Stimulated activated CD4-positive, alpha-beta T cell treated with anti-CD3 and anti-CD28 coated beads, Interleukin-1b, Interleukin-23, amount 100 ng/mL, for 4 hours (primary cell): ENCODE results near the gene FSTL5.

Source experiments
- DNase-seq, 2 donors: peaks; one replicate each; pipeline ENCODE4 v3.0.0-alpha.2; 2020; ENCODE audit warnings: low read depth in 2 of 2

The FSTL5 gene

DNA sequence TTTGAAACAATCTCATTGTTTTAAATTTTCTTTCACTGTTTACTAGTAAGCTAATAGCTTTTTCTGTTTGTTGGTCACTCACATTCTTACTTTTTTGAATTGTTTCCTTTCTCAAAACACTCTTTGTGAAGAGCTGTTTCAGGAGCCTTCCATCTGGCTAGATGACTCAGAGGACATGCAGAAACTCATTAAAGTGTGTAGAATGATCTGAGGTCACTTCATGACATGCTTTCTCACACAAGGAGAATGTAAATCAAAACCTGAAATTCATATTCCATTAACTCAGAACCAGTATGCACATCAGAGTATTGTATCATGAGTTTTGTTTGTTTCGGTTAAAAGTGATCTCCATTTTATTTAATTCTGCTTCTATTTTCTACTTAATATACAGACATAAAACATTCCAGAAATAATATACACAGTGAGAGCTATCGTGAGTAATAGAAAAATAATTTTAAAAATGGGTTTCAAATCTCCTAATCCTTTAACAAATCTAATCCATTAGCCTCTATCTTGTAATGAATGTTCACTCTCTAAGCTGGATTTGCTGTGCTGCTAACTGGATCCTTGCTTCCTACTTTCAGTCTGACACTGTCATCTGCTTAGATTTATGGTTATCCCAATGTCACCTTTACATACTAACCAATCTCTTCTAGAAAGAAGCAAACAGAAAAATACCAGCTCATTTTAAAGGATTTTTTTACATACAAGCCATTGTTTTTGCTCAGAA, 449.6 kb downstream of the FSTL5 start:
- no peak for DNase-seq

DNA sequence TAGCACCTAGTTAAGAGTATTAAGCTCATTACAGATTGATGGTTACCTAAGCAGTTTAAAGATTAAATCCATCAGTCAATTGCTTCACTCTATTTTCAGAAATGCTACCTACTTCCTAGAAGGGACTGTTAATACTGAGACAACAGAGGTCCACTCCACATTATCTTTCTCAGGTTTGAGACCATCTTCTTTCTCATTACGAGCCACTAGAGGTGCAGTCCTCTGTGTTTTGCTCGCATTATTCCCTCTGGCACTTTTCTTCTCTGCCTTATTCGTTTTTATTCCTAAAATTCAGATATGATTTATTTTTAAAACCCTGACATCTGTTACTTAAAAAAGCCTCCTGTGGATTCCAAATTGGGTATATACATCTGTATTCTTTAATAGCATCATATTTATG, 459.1 kb downstream of the FSTL5 start:
- no peak for DNase-seq

DNA sequence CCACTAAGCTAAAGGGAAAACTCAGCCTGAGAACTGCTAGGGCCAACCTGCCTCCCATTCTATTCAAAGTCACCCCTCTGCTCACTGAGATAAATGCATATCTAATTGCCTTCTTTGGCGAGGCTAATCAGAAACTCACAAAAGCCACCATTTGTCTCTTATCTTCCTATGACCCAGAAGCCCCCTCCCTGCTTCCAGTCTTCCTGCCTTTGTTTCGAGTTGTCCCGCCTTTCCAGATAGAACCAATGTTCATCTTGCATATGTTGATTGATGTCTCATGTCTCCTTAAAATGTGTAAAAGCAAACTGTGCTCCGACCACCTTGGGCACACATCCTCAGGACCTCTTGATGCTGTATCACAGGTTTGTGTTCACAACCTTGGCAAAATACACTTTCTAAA, 459.8 kb downstream of the FSTL5 start:
- no peak for DNase-seq

DNA sequence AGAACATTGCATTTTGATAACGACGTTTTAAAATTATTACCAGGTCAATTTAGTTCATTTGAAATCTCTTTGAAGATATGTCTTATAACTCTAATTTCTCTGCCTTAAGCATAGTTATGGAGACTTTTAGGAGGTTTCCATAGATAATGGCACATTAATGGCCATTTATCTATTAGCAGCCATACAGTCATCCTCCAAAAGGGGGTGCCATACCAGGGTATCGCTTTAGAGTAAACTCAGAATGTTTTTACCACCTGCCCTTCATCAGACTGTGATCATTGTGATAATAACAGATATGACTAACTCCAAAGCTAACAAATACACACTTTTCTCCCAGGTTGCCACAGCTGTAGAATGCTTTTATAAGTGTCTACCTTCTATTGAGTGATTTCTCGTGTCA, 461.5 kb downstream of the FSTL5 start:
- no peak for DNase-seq

DNA sequence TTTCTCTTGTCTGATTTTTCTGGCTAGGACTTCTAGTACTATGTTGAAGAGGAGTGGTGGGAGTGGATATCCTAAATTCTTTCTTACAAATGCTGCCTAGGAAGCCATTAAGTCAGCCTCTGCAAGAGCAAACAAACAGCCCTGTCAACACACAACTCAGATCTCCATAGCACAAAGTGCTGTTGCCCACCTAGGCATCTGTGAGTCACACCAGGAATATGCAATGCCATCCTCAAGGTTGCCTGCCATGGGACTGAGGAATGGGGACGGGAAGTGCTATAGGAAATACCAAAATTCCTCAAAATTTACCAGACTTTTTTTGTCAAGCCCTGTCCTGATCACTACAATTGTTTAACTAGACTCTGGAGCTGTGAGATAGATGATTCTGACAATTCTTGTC, 466.9 kb downstream of the FSTL5 start:
- DNase-seq, result no peak

DNA sequence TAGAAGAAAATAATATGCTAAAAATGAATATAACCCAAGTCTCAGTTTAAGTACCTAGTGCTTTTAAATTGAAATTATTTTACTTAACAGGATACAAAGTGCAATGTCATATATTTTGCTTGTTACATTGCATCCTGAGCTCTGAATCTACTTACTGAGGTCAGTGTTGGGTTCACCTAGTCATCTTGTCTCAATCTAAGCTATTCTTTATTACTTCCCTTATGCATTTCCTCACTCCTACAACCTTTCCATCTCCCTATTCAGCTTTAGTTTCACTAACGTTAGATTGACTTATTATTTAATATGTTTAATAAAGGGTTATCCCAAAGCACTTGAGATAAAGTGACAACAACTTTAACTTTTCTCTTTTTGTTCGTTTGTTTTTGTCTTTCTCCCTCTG, 483.7 kb downstream of the FSTL5 start:
- DNase-seq, result no peak

DNA sequence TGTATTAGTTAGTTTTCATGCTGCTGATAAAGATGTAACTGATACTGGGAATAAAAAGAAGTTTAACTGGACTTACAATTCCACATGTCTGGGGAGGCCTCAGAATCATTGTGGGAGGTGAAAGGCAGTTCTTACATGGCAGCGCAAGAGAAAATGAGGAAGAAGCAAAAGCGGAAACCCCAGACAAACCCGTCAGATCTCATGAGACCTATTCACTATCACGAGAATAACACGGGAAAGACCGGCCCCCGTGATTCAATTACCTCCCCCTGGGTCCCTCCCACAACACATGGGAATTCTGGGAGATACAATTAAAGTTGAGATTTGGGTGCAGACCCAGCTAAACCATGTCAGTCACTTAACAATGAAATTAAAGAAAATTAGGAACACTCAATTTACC, 499.1 kb downstream of the FSTL5 start:
- no peak for DNase-seq

DNA sequence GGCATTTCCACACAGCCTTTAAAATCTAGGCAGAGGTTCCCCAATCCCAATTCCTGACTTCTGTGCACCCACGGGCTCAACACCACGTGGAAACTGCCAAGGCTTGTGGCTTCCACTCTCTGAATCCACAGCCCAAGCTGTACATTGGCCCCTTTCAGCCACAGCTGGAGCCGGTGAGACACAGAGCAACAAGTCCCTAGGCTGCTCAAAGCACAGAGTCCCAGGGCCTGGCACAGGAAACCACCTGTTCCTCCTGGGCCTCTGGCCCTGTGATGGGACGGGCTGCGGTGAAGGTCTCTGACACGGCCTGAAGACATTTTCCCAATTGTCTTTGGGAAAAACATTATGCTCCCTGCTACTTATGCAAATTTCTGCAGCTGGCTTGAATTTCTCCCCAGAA, 500.0 kb downstream of the FSTL5 start:
- DNase-seq, result no peak

DNA sequence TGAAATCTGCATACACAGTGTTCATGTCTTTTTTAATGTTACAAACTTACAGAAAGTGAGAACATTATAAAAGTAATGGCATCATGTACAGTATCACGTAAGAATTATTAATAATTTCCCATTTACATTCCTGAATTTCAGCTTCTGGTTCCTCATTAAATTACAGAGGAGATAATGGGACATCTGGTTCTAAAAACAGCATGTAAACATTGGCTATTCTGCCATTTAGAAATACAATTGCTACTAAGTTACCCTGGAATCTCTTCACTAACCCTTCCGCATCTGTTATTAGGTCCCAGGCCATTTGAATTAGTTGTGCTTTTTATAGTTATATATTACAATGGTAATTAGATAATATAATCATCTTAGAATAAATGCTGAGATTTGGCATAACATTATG, 505.1 kb downstream of the FSTL5 start:
- DNase-seq, result no peak

DNA sequence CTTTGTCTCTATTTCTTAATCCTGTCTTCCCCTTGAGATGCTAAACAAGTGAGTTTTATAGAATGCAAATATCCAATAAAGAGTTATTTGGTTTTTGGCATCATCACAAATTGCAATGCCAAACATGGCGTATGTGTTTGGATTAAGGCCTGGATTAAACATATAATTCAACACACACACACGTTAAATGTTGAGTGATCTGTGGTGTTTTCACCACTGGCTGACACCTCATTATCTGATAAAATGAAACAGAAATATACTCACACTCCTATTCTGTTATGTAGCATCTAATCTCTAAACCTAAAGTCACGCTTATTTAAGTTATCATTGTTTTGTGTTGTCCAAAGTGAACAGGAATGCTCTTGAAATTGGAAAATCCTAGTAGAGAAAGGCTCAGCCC, 506.2 kb downstream of the FSTL5 start:
- no peak for DNase-seq

DNA sequence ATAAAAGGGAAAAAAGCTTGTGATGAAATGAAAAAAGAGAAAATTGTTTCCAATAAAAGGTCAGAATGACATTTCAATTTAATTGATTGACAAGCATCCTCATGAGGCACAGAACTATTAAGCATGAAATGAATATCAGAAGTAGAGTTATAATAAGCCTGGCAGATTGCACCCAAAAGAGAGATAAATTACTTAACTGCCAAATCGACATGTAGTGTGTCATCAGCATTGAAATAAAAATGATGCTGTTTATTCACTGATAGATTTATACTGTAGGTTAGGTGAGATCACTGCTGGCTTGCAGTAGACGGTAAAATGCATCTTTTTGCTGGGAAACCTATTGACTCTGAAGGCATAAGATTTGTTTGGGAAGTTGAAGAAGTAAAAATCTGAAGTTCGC, 507.2 kb downstream of the FSTL5 start:
- no peak for DNase-seq

DNA sequence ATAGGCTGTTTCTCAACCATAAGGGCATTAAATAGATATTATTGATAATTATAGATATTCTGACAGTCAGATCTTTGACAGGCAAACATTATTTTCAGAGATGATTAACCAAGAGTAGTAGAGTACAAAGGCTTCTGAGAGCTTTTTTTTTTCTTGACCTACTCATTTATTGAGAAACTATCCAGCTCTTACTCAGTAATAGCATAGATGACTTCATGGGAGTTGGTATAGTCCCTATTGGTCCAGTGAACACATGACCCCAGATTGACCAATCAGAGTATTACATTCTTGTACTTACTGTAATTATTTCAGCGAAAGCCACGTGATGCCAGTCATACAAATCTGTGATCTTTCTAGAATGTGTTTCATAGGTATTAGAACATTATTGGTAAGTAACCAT, 508.7 kb downstream of the FSTL5 start:
- DNase-seq, result no peak

DNA sequence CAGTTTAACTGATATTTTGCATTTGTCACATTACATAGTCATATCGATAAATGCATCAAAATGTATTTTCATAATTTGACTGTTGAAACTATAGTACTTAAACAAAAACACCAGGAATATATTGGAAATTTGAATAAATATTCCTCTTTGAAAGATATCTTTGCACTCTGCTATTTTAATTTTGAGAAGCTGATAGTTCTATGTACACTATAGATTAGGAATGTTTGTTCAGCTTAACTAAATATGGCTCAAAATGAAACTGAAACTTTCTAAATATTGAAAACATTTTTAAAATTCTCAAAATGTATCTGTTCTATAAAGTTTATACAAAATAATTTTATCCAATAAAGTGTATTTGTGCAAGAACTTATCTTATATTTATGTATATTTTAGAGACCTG, 510.1 kb downstream of the FSTL5 start:
- DNase-seq, result no peak

DNA sequence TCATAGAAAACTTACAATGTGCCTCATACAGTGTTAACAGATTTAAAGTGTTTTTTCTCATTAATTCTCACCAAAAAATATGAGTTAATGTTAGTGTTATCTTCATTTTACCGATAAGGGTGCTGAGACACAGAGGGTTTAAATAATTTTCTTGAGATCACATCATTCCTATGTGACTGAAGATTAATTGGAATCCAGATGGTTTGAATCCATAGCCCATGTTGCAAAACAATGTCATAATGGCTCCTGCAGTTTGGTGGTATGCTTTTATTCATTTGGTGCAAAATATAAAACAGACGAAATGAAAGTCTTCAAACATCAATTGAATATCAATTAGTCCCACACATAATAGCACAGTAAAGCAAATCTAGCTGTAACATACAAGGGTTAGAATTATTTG, 512.2 kb downstream of the FSTL5 start:
- DNase-seq, result no peak

DNA sequence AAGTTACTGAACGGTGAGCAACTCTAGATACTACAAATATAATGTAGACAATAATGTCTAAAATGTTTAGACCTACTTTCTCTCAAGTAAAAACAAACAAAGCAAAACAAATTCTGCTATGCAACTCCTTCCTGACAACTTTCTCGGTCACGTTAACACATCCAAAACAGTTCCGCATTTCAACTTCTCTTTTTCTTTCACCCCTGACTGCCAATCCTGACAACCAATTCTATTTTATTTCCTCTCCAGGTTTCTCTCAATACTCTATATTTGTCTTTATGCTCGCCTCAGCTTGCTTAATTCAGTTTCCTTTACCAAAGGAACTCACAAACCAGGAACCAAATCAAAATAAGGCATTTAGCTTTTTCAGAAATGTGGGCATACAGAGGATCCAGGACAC, 513.0 kb downstream of the FSTL5 start:
- DNase-seq, result no peak

DNA sequence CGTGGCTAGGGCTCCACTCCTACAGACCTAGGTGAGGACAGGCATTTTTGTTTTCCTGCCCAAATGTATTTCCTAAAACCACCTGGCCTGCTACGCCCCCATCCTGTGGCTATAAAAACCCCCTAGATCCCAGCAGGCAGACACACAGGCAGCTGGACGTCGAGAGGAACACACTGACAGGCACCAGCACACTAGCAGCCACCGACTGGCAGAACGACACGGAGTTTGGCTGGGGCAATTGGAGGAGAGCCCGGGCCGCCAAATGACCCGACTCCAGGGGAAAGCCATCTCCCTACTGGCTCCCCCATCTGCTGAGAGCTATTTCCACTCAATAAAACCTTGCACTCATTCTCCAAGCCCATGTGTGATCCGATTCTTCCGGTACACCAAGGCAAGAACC, 516.0 kb downstream of the FSTL5 start:
- no peak for DNase-seq

DNA sequence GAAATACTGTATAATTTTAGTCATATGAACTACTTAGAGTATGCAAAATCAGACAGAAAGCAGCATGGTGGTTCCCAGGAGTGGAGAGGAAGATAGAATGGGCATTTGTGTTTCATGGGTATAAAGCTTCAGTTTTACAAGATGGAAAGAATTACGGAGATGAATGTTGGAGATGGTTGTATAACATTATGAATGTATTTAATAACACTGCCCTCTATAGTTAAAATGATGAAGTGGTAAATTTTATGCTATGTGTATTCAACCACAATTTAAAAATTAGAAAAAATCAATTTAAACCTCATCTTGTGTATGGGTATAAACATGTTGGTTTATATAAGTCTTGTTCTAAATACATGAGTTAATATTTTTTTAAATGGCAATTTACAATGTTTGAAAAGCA, 521.1 kb downstream of the FSTL5 start:
- no peak for DNase-seq

DNA sequence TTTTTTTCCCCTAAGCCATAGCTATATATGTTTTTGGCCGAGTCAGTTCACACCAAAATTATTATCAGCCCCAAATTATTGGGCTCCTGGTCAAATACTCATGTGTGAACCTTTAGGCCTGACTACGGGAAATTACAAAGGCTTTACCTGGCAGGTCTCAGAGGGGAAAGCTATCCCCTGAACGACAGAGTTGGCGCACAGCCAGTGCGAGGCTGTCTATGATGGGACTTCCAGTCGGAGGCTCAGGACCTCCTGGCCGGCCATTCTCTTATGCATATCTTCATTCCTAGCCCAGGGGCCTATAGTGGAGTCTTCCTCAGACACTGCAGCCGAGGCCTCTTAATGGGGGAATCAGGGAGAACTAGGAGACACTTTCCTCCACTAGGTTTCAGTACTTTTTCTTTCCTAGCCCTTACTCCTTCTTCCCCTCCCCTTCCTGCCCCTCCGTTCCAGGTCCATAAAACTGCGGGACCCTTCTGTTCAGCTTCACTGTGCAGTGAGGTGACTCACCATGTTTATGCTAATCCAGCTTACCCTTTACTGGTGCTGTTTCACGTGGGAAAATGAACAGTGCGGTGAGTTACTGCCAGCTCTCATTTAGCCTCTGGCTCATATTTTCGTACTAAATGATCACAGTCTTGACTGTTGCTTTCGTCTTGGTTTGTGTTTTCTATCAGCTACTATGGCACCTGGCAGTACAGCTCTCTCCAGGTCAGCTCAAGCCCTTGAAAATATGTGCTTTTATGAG, 533.9 kb downstream of the FSTL5 start:
- DNase-seq, result no peak

DNA sequence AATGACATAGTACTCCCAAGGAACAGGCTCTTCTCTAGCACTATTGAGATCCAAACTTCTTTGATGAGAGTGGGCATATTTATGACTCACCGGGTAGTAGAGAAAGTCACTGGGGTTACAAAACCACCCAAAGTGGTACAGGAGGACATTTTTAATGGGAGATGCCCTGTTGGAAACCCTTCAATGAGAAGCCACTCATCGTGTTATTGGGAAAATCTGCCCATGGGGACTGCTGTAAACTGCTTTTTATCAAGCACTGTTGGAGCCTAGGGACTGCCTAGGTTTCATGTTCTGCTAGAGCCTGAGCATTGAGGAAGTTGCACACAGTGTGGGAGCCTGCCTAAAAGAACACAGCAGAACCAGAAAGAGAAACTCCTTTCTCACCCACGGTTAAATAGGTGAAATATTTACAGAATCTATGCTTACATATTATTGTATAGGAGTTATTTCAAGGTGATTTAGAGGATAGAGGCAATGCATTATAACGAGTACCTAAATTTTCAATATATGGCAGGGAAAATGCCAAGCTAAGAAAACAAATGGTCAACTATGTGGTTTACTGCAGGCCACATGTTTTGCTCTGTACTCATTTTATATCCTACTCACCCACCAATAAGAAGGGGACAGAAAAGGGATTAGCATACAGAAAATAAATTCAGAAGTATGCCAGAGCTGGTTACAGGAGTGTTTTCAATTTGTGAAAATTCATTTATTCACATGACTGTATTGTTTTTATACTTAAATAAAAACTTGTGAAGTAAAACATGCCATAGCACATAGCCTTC, 559.1 kb downstream of the FSTL5 start:
- DNase-seq, result no peak

DNA sequence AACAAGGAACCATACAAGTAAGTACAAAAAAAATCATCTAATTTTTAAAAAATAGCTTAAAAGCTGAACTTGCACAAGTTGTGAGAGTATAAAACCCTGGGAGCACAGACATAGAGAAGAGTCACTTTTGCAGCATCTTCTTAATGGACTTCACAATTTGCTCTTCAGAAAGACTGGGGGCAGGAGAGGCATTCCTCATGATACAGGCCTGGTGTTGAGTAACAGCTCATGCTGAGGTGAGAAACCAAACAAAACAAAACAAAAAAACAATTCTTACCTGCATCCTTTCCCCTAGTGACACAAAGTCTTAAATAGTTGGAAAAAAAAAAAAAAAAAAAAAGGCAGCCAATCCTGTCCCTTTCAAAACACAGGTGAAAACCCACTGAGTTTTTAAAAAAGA, 562.8 kb downstream of the FSTL5 start:
- no peak for DNase-seq

DNA sequence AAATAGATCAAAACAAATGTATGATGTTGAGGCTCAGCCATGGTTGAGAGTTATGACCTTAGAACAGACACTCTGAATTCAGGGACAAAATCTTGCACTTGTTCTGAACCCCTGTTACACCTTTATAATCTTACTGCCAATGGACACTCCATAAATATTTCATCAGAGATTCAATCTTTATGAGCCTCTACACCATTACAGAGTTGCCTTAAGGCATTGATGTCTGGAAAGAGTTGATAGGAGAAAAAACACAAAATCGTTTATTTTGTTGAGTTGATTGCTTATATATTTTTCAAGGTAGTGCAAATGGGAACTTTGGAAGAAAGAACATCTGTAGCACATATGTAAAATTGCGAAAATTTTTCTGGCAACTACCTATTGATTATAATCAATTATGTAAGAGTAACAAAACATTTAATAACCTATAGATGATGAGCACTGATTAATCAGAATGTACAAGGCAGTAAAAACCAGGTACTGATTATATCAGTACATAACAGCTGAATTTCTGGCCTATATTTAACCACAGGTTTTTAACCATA, 568.5 kb downstream of the FSTL5 start:
- DNase-seq, result no peak

DNA sequence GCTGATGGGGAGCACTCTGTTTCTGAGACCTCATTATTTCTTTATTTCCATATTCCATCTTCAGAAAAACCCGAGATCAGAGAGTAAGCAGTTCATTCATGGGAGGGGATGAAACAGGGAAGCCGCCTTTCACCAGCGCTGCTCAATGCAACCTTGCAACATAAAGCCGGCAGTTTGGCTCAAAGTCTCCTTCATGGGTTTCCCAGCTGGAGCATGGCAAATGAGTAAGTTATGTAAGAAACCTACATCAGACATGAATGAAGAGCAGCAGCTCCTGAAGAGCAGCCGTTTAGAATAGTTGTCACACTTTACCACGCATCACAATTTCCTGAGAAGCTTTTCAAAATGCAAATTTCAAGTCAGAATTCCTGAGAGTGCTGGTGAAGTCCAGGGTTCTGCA, 578.8 kb downstream of the FSTL5 start:
- no peak for DNase-seq

DNA sequence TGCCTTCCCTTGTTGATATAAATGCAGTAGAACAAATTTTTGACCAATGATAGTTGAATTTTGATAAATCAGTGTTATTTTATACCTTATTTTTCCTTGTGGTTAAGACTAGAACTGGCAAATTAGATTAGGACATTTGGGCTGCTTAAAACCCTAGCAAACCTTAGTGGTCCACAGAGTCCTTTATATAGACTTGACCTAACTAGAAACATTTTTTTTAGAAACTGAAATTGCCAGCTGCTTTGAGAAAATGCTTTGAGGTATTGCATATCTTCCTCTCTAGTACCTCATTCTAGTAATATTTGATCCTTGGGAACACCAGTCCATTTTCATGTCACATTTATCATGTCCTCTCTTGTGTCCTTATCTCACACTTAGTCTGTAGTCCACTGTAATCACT, 580.3 kb downstream of the FSTL5 start:
- no peak for DNase-seq
